Non-pigmented ciliary epithelial cell (primary cell): Measurements from ENCODE around the gene OR13J1.

ENCODE experiments used
- DNase-seq: peaks from one replicate; pipeline ENCODE4 v3.0.0-alpha.2; 2010; ENCODE audit warnings: low read depth

Gene OR13J1

GRCh38 chr9:35832814-35833213 is 37.4 kb downstream of the OR13J1 start:
- no peak for DNase-seq

GRCh38 chr9:35831040-35831439 is 39.2 kb downstream of the OR13J1 start:
- DNase-seq, result no peak

DNA sequence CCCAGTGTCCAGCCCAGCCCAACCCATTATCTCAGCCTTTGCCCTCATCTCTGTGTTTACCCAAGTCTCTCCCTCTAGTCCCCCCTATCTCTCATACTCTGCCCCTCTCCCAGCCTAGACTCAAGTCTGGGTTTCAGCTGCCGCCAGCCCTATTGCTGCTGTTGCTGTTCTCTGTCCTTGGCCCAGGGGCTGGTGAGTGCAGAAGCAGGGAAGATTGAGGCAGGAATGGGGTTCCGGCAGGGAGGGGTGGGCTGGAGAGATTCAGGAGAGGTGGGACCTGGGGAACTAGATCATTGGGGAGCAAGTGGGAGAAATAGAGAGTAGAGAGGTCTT is 40.5 kb downstream of the OR13J1 start:
- no peak for DNase-seq

DNA sequence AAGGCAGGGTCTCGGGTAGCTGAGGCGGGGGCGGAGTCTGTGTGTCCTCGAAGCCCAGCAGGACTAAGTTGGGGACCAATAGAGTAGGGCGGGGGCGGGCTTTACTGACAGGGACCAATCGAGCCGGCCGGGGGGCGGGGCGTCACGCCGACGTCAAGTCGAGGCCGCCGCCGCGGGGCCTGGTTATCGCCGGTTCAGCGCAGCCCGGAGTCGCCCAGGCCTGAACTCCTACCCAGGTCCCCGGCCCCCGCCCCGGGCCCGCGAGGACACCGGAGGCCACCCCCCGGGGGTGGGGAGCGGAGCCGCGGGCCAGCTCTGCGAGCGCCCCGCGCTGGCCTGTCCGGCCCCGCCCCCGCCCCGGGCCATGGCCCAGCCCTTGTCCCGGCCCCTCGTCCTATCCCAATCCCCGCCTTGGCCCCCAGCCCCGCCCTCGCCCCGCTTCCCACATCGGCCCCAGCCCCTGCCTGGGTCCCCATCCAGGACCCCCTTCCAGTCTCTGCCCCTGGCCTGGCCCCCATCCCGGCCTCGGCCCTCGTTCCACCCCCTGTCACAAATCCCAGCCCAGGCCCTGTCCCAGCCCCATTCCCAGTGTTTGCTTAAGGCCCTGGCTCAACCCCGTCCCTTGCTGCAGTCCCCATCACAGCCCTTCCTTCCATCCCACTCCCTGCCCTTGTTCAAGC is 41.0 kb downstream of the OR13J1 start, which contains the start of gene TMEM8B:
TMEM8B (plus strand) TSS at position 145 of the 680 bp plus-strand sequence; CDS start at position 365, 220 bp downstream.
- DNase-seq, result peak; percentile 54

DNA sequence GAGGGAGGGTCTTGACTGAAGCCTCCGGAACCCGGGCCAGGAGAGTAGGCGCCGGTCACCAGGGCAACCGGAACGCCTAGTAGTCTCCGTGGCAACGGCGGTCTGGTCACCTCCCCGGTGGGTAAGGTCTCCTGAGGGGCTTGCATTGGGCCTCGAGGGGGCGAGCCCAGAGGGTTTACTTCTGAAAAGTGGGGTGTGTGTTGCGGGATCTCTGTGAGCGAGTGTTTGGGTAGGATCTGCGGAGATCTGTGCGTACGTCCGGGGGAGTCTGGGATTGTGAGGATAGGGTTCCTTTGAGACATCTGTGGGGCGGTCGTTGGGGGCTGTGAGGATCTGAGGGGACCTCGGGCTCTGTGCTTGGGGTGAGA is 41.5 kb downstream of the OR13J1 start, which contains the start of gene FAM221B:
FAM221B (minus strand) TSS at position 17 of the 368 bp plus-strand sequence. CDS start 2,571 bp downstream, outside the sequence.
- no peak for DNase-seq

GRCh38 chr9:35827486-35827885 is 42.7 kb downstream of the OR13J1 start:
- no peak for DNase-seq

DNA sequence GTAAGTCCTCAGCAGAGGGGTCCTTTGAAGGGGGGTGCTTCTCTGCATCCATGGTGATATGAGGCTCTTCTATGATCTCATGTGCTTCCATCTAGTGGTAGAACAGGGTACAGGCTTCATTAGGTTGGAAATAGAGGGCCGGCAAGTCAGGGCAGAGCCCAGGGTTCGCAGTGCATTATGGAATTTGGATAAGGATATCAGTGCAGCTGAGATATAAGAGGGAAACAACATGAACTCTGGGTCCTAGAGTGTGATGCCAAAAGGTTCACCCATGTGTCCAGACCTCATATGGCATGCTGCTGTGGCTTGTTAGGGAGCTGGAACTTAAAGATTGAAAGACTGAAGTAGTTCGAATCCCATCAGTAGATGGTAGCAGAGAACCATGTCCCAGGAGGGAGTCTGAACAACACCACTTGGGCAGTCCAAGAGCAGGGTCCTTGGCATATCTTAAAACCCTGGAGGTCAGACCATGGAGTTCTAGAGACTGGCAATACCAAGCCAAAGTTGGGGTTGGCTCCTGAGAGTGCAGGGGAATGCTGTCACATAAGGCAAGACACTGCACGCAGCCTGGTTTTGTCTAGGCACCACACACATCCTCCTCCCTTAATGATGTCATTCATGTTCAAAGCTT is 44.0 kb downstream of the OR13J1 start:
- DNase-seq, result no peak

GRCh38 chr9:35822926-35823325 is 47.3 kb downstream of the OR13J1 start:
- DNase-seq, result no peak

- peak; percentile 43 for DNase-seq
Measured at GRCh38 chr9:35820076-35820475, 50.1 kb downstream of the OR13J1 start.
